Body of pancreas (tissue), 4 donors: ENCODE results near the gene TEX13D. TPM values are rescaled to one million over a fixed set of nuclear protein-coding genes. Genes with fewer than 3 reads are reported as not detected.
"Not testable (repeated sequence)": the region's sequence is repeated elsewhere in the genome, so short reads cannot be mapped to it uniquely, and the experiment has no call there.

ENCODE experiments used
- ATAC-seq: fragments of 150-250 bp; one replicate; pipeline ENCODE4 v1.9.1; 2016
- DNase-seq, 4 donors: peaks; one replicate each; pipeline ENCODE4 v3.0.0-alpha.2; 2019
- H3K27ac ChIP-seq, 4 donors: fragments of 200-600 bp; sonication (generic); 1 replicate in 3 of 4; 2 replicates in 1 of 4; pipeline versions ENCODE4 v1.5.1 to v1.6.1; 2016 to 2019; ENCODE audit warnings: mild to moderate bottlenecking in 1 of 4, mixed read lengths in 1 of 4, moderate library complexity in 1 of 4
- H3K27me3 ChIP-seq, 2 donors: fragments of 200-600 bp; sonication (generic); one replicate each; pipeline ENCODE4 v1.6.0; 2016; ENCODE audit warnings: mild to moderate bottlenecking in 1 of 2
- H3K36me3 ChIP-seq, 2 donors: fragments of 200-600 bp; sonication (generic); replicated peaks in 1 of 2; 2 replicates each; pipeline ENCODE4 v1.5.1; 2016; ENCODE audit warnings: low read depth in 2 of 2; ENCODE audit not compliant: insufficient read depth in 1 of 2
- H3K4me1 ChIP-seq: fragments of 200-600 bp; sonication (generic); one replicate; pipeline ENCODE4 v1.6.0; 2016
- H3K4me3 ChIP-seq, 2 donors: fragments of 200-600 bp; sonication (generic); 1 replicate in 1 of 2; 2 replicates in 1 of 2; pipeline ENCODE4 v1.5.1; 2016 to 2019
- H3K9me3 ChIP-seq, 3 donors: fragments of 200-600 bp; sonication (generic); 1 replicate in 2 of 3; 2 replicates in 1 of 3; pipeline ENCODE4 v1.5.1; 2016
- POLR2A ChIP-seq, 3 donors: fragments of 450-650 bp; IDR thresholded peaks; one replicate each; pipeline ENCODE4 v1.6.1; 2016; ENCODE audit warnings: antibody characterized with exemption in 3 of 3, mild to moderate bottlenecking in 2 of 3
- WGBS, 2 donors: methylation state at CpG; one replicate each; pipeline ENCODE4 v1.1.5; 2017; 5-methylcytosine and 5-hydroxymethylcytosine counted together
- intact Hi-C: fragments of 100-400 bp; cut with DNase I; formaldehyde crosslinking; loops from one replicate; pipeline ENCODE4 v1.15.1; 2023
- total RNA-seq, 2 donors: library from RNA; depleted of rRNA; stranded (reverse); fragments of >200 nt; gene quantifications; one replicate each; pipeline ENCODE4 v1.1.0, GENCODE V29; 2016
- TF ChIP-seq, protein P1 (sequence below), 7 experiments: fragments of 450-650 bp in 4 of 7; fragments of 200-600 bp in 3 of 7; sonication (generic) in 3 of 7; IDR thresholded peaks; one replicate each; pipeline ENCODE4 v1.5.1; 2016 to 2019; ENCODE audit warnings: antibody characterized with exemption in 7 of 7

Gene TEX13D
- total RNA-seq = not detected

DNA sequence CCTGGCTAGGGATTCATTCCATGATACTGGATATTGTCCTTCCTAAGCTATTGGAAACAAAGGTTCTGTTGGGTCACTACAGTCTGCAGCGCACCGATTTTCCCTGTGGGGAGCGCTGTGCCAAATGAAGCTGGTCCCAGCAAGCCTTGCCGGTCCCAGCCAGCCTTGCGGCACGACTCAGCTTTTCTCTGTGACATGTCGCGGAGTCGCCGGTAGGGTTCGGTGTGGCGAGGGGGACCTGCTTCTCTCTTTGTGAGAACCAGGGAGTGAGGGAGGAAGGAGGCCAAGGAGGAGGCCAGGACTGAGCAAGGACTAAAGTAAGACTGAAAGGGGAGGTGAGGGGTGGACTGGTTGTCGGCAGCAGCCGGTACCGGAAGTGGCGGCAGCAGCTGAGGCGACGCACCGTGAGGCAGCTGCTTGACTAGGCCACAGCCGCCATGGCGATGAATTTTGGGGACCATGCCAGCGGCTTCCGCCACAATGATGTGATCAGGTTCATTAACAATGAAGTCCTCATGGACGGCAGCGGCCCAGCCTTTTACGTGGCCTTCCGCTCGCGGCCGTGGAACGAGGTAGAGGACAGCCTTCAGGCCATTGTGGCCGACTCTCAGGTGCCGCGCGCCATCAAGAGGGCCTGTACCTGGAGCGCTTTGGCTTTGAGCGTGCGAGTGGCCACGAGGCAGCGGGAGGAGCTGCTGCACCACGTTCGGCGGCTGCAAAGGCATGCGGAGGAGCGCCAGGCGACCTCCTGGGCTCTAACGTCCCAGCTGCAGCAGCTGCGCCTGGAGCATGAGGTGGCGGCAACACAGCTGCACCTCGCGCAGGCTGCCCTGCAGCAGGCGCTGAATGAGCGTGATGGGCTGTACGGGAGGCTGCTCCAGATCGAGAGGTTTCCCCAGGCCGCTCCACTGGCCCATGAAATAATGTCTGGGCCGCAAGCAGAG lies at the start of gene TEX13D:
TEX13D (plus strand) TSS at position 180 of the 944 bp plus-strand sequence; CDS start at position 438, 258 bp downstream.
- Histone ChIP-seq H3K27ac (no peak within 1 kb of the TSS), H3K27me3 (no peaks in the 10 kb centered on the region), H3K4me1 (no peaks in the 10 kb centered on the region), H3K36me3 (no peaks in the 10 kb centered on the region), H3K9me3 (no peaks in the 10 kb centered on the region), H3K4me3 (no peak within 1 kb of the TSS)
- TF ChIP-seq, protein P1, sequence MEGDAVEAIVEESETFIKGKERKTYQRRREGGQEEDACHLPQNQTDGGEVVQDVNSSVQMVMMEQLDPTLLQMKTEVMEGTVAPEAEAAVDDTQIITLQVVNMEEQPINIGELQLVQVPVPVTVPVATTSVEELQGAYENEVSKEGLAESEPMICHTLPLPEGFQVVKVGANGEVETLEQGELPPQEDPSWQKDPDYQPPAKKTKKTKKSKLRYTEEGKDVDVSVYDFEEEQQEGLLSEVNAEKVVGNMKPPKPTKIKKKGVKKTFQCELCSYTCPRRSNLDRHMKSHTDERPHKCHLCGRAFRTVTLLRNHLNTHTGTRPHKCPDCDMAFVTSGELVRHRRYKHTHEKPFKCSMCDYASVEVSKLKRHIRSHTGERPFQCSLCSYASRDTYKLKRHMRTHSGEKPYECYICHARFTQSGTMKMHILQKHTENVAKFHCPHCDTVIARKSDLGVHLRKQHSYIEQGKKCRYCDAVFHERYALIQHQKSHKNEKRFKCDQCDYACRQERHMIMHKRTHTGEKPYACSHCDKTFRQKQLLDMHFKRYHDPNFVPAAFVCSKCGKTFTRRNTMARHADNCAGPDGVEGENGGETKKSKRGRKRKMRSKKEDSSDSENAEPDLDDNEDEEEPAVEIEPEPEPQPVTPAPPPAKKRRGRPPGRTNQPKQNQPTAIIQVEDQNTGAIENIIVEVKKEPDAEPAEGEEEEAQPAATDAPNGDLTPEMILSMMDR (IDR thresholded peaks at IDR 0.05) = no peak
- no peak for TF ChIP-seq POLR2A (IDR thresholded peaks at IDR 0.05)
- intact Hi-C loops = no loop called here
- DNase-seq = no peak
- WGBS, 2 donors = 95 to 100% methylated on average over 13 to 15 of the region's 57 CpGs
- no peak for ATAC-seq

- WGBS, 2 donors = 5 to 12% methylated on average over 4 of the region's 4 CpGs
- H3K4me3 ChIP-seq = no peak overlapping the region
- intact Hi-C loops = no loop called here
- no peak overlapping the region for H3K27ac ChIP-seq
- no peaks in the 10 kb centered on the region for H3K36me3 ChIP-seq
- H3K9me3 ChIP-seq = no peaks in the 10 kb centered on the region
- no peaks in the 10 kb centered on the region for H3K27me3 ChIP-seq
- DNase-seq (no peak), ATAC-seq (no peak)
- TF ChIP-seq, protein P1 (IDR thresholded peaks at IDR 0.05) = no peak
- no peaks in the 10 kb centered on the region for H3K4me1 ChIP-seq
Observed at GRCh38 chrX:124289443-124289842, 43.0 kb upstream of the TEX13D start.

DNA sequence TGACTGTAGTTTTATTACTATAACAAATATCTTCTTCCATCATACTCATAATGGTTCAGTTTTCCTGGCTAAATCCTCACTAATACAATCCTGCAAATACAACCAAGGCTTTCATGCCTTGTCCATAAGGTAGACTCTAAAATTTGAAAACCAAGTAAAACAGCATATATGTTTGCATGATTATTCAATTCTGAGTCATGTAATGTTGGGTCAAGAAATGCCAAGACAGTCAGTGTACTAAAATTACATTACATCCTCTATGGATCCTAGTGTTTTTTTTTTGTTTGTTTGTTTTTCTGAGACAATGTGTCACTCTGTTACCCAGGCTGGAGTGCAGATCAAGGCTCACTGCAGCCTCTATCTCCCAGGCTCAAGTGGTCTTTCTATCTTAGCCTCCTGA lies 38.6 kb upstream of the TEX13D start:
- H3K4me1 ChIP-seq = no peaks in the 10 kb centered on the region
- DNase-seq = no peak

GRCh38 chrX:124299323-124299722 lies 33.1 kb upstream of the TEX13D start:
- ATAC-seq, H3K9me3 ChIP-seq, DNase-seq, H3K27ac ChIP-seq, H3K4me1 ChIP-seq, H3K27me3 ChIP-seq, intact Hi-C loops, H3K36me3 ChIP-seq, H3K4me3 ChIP-seq: not testable (repeated sequence)
- 92 to 100% methylated on average over 4 of the region's 4 CpGs for WGBS, 2 donors

More for the DNA sequence above, 38.6 kb upstream of the TEX13D start:
- Histone ChIP-seq H3K4me3 (no peak overlapping the region), H3K9me3 (no peaks in the 10 kb centered on the region), H3K36me3 (no peaks in the 10 kb centered on the region), H3K27me3 (no peaks in the 10 kb centered on the region), H3K27ac (no peak overlapping the region)
- no peak for ATAC-seq
- intact Hi-C loops = no loop called here
- no peak for TF ChIP-seq POLR2A (IDR thresholded peaks at IDR 0.05)
- TF ChIP-seq, protein P1 (IDR thresholded peaks at IDR 0.05) = no peak

GRCh38 chrX:124300405-124300804 lies 32.1 kb upstream of the TEX13D start:
- DNase-seq (no peak), ATAC-seq (no peak)
- no peak overlapping the region for H3K4me3 ChIP-seq
- intact Hi-C loops = no loop called here
- TF ChIP-seq POLR2A (IDR thresholded peaks at IDR 0.05) = no peak
- TF ChIP-seq, protein P1 (IDR thresholded peaks at IDR 0.05) = no peak
- H3K4me1 ChIP-seq = no peaks in the 10 kb centered on the region
- no peaks in the 10 kb centered on the region for H3K36me3 ChIP-seq
- H3K9me3 ChIP-seq = no peaks in the 10 kb centered on the region
- WGBS, 2 donors = 57 to 71% methylated on average over 4 of the region's 4 CpGs
- H3K27me3 ChIP-seq = no peaks in the 10 kb centered on the region
- H3K27ac ChIP-seq = no peak overlapping the region
